Brain microvascular endothelial cell (primary cell): ENCODE measurements around the gene GNPDA1.

Experiments
- DNase-seq: peaks from one replicate; pipeline ENCODE4 v3.0.0-alpha.2; 2020
- H3K27ac ChIP-seq: fragments of 250-450 bp; sonication (Bioruptor Pico); 2 replicates; pipeline ENCODE4 v1.5.1; 2020; ENCODE audit warnings: mild to moderate bottlenecking, moderate library complexity
- H3K27me3 ChIP-seq: fragments of 250-450 bp; sonication (Bioruptor Pico); replicated peaks from 2 replicates; pipeline ENCODE4 v1.5.1; 2020; ENCODE audit warnings: mild to moderate bottlenecking
- H3K36me3 ChIP-seq: fragments of 250-450 bp; sonication (Bioruptor Pico); replicated peaks from 2 replicates; pipeline ENCODE4 v1.5.1; 2020; ENCODE audit warnings: mild to moderate bottlenecking
- H3K4me3 ChIP-seq: 2 replicates; pipeline ENCODE4 v1.5.1; 2011; ENCODE audit warnings: low read depth, mild to moderate bottlenecking, control low read depth, low read length, moderate library complexity
- CTCF ChIP-seq: IDR thresholded peaks from 2 replicates; pipeline ENCODE4 v1.5.1; 2011; ENCODE audit warnings: low read depth, mild to moderate bottlenecking, moderate library complexity, low read length, control low read depth, inconsistent platforms; ENCODE audit errors: missing control alignments
- in situ Hi-C: cut with HindIII; loops from 2 replicates; pipeline ENCODE4 v1.10.0; 2017; ENCODE audit warnings: low sequenced_read_pairs, low pct_ligation_motif_present

Gene GNPDA1

GRCh38 chr5:142032150-142032549 is 19.3 kb upstream of the GNPDA1 start:
- H3K36me3 ChIP-seq: no peaks in the 10 kb centered on the region
- in situ Hi-C loops: no loop called here
- H3K27ac ChIP-seq: no peak overlapping the region
- no peak overlapping the region for H3K4me3 ChIP-seq
- H3K27me3 ChIP-seq: no peaks in the 10 kb centered on the region
- no peak for TF ChIP-seq CTCF
- no peak for DNase-seq

DNA sequence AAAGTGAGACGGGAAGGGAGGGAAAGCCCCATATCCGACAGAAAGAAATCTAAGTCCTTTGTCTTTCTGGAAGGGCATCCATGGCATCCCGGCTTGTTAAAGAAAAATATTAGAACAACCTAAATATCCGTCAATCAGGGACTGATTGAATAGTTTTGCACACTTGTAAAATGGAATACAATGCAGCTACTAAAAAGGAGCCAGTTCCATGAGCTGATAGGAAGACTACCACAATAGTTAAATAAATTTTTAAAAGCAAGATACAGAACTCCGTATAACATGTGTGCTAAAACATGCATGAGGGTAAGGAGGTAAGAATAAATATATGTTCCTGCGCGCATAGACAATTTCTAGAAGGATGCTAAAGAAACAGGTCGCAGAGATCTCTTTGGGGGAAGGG is 12.8 kb upstream of the GNPDA1 start:
- in situ Hi-C loops: no loop called here
- no peak for TF ChIP-seq CTCF
- DNase-seq: no peak
- H3K27me3 ChIP-seq: no peaks in the 10 kb centered on the region
- H3K27ac ChIP-seq: no peak overlapping the region
- H3K4me3 ChIP-seq: no peak overlapping the region
- no peaks in the 10 kb centered on the region for H3K36me3 ChIP-seq

GRCh38 chr5:142024771-142025304 is 12.0 kb upstream of the GNPDA1 start:
- peak overlapping the region; percentile 58 for H3K4me3 ChIP-seq
- H3K27me3 ChIP-seq: no peaks in the 10 kb centered on the region
- in situ Hi-C loops: no loop called here
- TF ChIP-seq CTCF: no peak
- H3K27ac ChIP-seq: peak overlapping the region; percentile 75
- no peaks in the 10 kb centered on the region for H3K36me3 ChIP-seq
- peak; percentile 79 for DNase-seq

DNA sequence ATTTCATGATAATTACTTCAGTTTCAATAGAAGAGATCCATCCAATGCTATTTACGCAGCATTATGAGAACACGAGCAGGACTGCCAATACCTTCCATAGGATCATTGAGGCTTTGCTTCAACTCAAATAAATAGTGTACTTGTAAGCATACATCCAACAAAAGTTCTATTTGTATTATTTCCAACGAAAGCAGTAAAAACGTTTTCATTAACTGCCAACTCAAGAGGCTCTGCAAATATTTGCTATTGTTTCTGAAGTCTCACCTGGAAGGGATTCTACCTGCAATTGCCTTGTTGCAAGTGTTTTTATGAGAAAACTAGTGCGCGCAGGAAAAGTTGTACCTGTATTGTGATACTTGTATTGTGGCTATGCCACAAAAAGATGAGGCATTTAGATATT is 11.0 kb upstream of the GNPDA1 start:
- no peaks in the 10 kb centered on the region for H3K27me3 ChIP-seq
- no peak for DNase-seq
- H3K36me3 ChIP-seq: no peaks in the 10 kb centered on the region
- in situ Hi-C loops: no loop called here
- H3K4me3 ChIP-seq: no peak overlapping the region
- no peak for TF ChIP-seq CTCF
- no peak overlapping the region for H3K27ac ChIP-seq

GRCh38 chr5:142020122-142020659 is 7.4 kb upstream of the GNPDA1 start:
- Histone ChIP-seq H3K27ac (no peak overlapping the region), H3K4me3 (no peak overlapping the region), H3K36me3 (no peaks in the 10 kb centered on the region), H3K27me3 (no peaks in the 10 kb centered on the region)
- no peak for DNase-seq
- in situ Hi-C loops: no loop called here
- no peak for TF ChIP-seq CTCF

GRCh38 chr5:142017832-142018427 is 5.1 kb upstream of the GNPDA1 start:
- no peak for TF ChIP-seq CTCF
- peak; percentile 31 for DNase-seq

More at GRCh38 chr5:142017832-142018427, 5.1 kb upstream of the GNPDA1 start:
- Histone ChIP-seq H3K27ac (no peak overlapping the region), H3K27me3 (no peaks in the 10 kb centered on the region), H3K36me3 (no peaks in the 10 kb centered on the region), H3K4me3 (no peak overlapping the region)
- in situ Hi-C loops: no loop called here
